ENCODE measurements around the gene ING5. TPM values are rescaled to one million over a fixed set of nuclear protein-coding genes. Genes with fewer than 3 reads are reported as not detected.

The ING5 gene
- total and polyA plus RNA-seq, 2 donors (not counting 3 experiments of a cell fraction or from before 2014, with no cell fraction given) = 24.5 to 33.4 TPM

DNA sequence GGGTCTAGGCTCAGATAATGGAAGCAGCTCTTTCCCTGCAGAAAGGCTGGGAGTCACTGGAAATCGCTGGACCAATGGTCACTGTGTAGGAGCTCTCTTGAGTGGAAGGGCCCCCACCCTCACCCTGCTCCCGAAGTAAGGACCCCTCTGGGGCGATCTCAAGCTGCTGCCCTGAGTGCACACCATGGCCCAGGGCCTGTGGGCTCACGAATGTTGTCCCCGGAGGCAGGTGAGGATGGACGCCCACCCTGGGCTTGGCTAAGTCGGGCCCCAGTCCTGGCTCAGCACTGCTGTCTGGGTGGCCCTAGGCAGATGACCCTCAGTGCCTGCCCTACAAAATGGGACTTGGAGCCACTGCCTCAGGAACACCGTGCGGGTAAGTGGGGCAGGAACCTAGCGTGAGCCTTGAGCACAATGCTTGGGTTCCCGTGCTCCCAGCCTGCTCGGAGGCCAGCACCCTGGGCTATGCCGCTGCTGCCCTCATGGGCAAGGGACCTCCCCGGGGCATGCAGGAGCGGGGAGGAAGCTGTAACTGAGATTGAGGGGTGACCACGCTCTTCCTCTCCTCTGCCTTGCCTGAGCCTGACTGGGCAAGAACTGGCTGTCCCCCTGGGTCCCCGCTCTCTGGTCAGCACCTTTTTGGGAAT, 36.3 kb downstream of the ING5 start:
- no peaks in the 10 kb centered on the region for H4K20me1 ChIP-seq (replicated peaks; ENCODE audit: control insufficient read depth, extremely low read depth, insufficient read depth, low read length)
- no peak overlapping the region for H2AFZ ChIP-seq (ENCODE audit: low read depth, low read length)
- H3K27me3 ChIP-seq (ENCODE audit: control insufficient read depth in 2 of 2, insufficient read depth in 2 of 2, low read length in 2 of 2) = no peaks in the 10 kb centered on the region
- no peak overlapping the region for H3K9ac ChIP-seq (replicated peaks; ENCODE audit: extremely low read depth, insufficient read depth, low read length)
- no peaks in the 10 kb centered on the region for H3K79me2 ChIP-seq (ENCODE audit: control insufficient read depth, insufficient read depth, low read length)
- no peak for DNase-seq (ENCODE audit: low read depth, low spot score)
- no peak overlapping the region for H3K4me2 ChIP-seq (ENCODE audit: insufficient read depth, low read length)
- H3K9me1 ChIP-seq (replicated peaks; ENCODE audit: control insufficient read depth, extremely low read depth, insufficient read depth, low read length) = no peaks in the 10 kb centered on the region
- no peak for FAIRE-seq
- H3K36me3 ChIP-seq (ENCODE audit: control insufficient read depth in 2 of 2, extremely low read depth in 1 of 2, insufficient read depth in 2 of 2, low read length in 2 of 2) = peaks cover 0 to 1% of the 10 kb centered on the region in 2 experiments
- no peak overlapping the region for H3K4me3 ChIP-seq (replicated peaks in 1 of 3; ENCODE audit: insufficient read depth in 1 of 3, low read depth in 1 of 3, low read length in 3 of 3)
- no peaks in the 10 kb centered on the region for H3K9me3 ChIP-seq (replicated peaks; ENCODE audit: control insufficient read depth, insufficient read depth, low read length)
- TF ChIP-seq, protein P1, sequence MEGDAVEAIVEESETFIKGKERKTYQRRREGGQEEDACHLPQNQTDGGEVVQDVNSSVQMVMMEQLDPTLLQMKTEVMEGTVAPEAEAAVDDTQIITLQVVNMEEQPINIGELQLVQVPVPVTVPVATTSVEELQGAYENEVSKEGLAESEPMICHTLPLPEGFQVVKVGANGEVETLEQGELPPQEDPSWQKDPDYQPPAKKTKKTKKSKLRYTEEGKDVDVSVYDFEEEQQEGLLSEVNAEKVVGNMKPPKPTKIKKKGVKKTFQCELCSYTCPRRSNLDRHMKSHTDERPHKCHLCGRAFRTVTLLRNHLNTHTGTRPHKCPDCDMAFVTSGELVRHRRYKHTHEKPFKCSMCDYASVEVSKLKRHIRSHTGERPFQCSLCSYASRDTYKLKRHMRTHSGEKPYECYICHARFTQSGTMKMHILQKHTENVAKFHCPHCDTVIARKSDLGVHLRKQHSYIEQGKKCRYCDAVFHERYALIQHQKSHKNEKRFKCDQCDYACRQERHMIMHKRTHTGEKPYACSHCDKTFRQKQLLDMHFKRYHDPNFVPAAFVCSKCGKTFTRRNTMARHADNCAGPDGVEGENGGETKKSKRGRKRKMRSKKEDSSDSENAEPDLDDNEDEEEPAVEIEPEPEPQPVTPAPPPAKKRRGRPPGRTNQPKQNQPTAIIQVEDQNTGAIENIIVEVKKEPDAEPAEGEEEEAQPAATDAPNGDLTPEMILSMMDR (IDR thresholded peaks at IDR 0.05; ENCODE audit: extremely low read depth in 1 of 2, insufficient read depth in 1 of 2, low read depth in 1 of 2, low read length in 2 of 2) = no peak
- TF ChIP-seq JUN (IDR thresholded peaks at IDR 0.05; ENCODE audit: borderline replicate concordance, insufficient read depth, insufficient read length, low read depth) (no peak), POLR2AphosphoS5 (IDR thresholded peaks at IDR 0.05; ENCODE audit: insufficient read depth, low read depth, low read length) (no peak), EZH2 (IDR thresholded peaks at IDR 0.05; ENCODE audit: borderline replicate concordance, low read depth, low read length, severe bottlenecking) (no peak), MYC (IDR thresholded peaks at IDR 0.05; ENCODE audit: low read depth, low read length) (no peak), POLR2A (IDR thresholded peaks at IDR 0.05; ENCODE audit: low read depth, low read length) (no peak), FOS (IDR thresholded peaks at IDR 0.05; ENCODE audit: borderline replicate concordance, insufficient read depth, low read length) (no peak), GATA2 (IDR thresholded peaks at IDR 0.05; ENCODE audit: insufficient read depth, insufficient read length, low read depth, low read length) (no peak)
- TF ChIP-seq, protein P2, sequence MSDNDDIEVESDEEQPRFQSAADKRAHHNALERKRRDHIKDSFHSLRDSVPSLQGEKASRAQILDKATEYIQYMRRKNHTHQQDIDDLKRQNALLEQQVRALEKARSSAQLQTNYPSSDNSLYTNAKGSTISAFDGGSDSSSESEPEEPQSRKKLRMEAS (IDR thresholded peaks at IDR 0.05; ENCODE audit: insufficient read depth, insufficient read length) = no peak
- peaks cover 12% of the 10 kb centered on the region for H3K4me1 ChIP-seq (ENCODE audit: control insufficient read depth, extremely low read depth, insufficient read depth, low read length)
- BruUV-seq (replicated peaks) = no TSS peak
- ChIA-PET POLR2A (no interaction called here), CTCF (no interaction called here)
- dilution Hi-C loops (cut with MboI; ENCODE audit: extremely low pct_ligation_motif_present, low sequenced_read_pairs) = no loop called here
- no peak overlapping the region for H3K27ac ChIP-seq (ENCODE audit: insufficient read depth, low read depth, low read length)
- intact Hi-C loops (cut with micrococcal nuclease) = loop anchor here (5.0 kb wide), 1 partner anchor 381 kb away; the partner anchor contains the start of gene FARP2

All from endothelial cell of umbilical vein (primary cell).